Astrocyte (in vitro differentiated cells and primary cell): ENCODE measurements around the gene GLB1L. TPM values are rescaled to one million over a fixed set of nuclear protein-coding genes. Genes with fewer than 3 reads are reported as not detected.
A peak's percentile ranks its signal among the peaks of the same experiment; 100 is the strongest.

Experiments
- DNase-seq: peaks from one replicate; pipeline ENCODE4 v3.0.0-alpha.2; 2010; ENCODE audit warnings: low read depth
- FAIRE-seq: peaks from 2 replicates; lab custom pipeline; 2011; peaks lifted over from hg19 to GRCh38; lab: Jason Lieb, UNC
- H2AFZ ChIP-seq: 2 replicates; pipeline ENCODE4 v1.6.0; 2012; ENCODE audit warnings: low read depth, low read length, inconsistent platforms
- H3K27ac ChIP-seq: 2 replicates; pipeline ENCODE4 v1.5.1; 2011; ENCODE audit warnings: low read depth, low read length, inconsistent platforms
- H3K27me3 ChIP-seq: 2 replicates; pipeline ENCODE4 v1.6.0; 2011; ENCODE audit warnings: low read length, inconsistent platforms; ENCODE audit not compliant: insufficient read depth
- H3K36me3 ChIP-seq: 2 replicates; pipeline ENCODE4 v1.5.1; 2011; ENCODE audit warnings: low read length, inconsistent platforms; ENCODE audit not compliant: insufficient read depth
- H3K4me1 ChIP-seq: 2 replicates; pipeline ENCODE4 v1.5.1; 2011; ENCODE audit warnings: low read length, inconsistent platforms; ENCODE audit not compliant: insufficient read depth
- H3K4me2 ChIP-seq: 2 replicates; pipeline ENCODE4 v1.6.0; 2012; ENCODE audit warnings: low read length, inconsistent platforms
- H3K4me3 ChIP-seq: 2 replicates; pipeline ENCODE4 v1.5.1; 2011; ENCODE audit warnings: low read depth, mild to moderate bottlenecking, low read length, inconsistent platforms; ENCODE audit not compliant: insufficient read depth
- H3K79me2 ChIP-seq: 2 replicates; pipeline ENCODE4 v1.6.0; 2012; ENCODE audit warnings: mild to moderate bottlenecking, low read length, inconsistent platforms; ENCODE audit not compliant: insufficient read depth
- H3K9ac ChIP-seq: 2 replicates; pipeline ENCODE4 v1.6.0; 2012; ENCODE audit warnings: mild to moderate bottlenecking, low read length, inconsistent platforms
- H3K9me3 ChIP-seq: 2 replicates; pipeline ENCODE4 v1.5.1; 2012; ENCODE audit warnings: low read depth, mild to moderate bottlenecking, low read length, inconsistent platforms; ENCODE audit not compliant: insufficient read depth
- H4K20me1 ChIP-seq: 2 replicates; pipeline ENCODE4 v1.6.0; 2012; ENCODE audit warnings: low read length, inconsistent platforms; ENCODE audit not compliant: insufficient read depth
- H3K27ac Mint-ChIP-seq: one replicate; pipeline ENCODE4 v1.8.0; 2021; ENCODE audit warnings: mild to moderate bottlenecking, mixed read lengths; ENCODE audit not compliant: unreplicated experiment
- H3K27me3 Mint-ChIP-seq: one replicate; pipeline ENCODE4 v1.8.0; 2021; ENCODE audit warnings: low read depth, mixed read lengths; ENCODE audit not compliant: unreplicated experiment
- H3K36me3 Mint-ChIP-seq: one replicate; pipeline ENCODE4 v1.8.0; 2021; ENCODE audit warnings: low read depth, mixed read lengths; ENCODE audit not compliant: unreplicated experiment
- H3K4me1 Mint-ChIP-seq: one replicate; pipeline ENCODE4 v1.8.0; 2021; ENCODE audit warnings: low read depth, mixed read lengths; ENCODE audit not compliant: unreplicated experiment
- H3K4me3 Mint-ChIP-seq: one replicate; pipeline ENCODE4 v1.8.0; 2021; ENCODE audit warnings: mild to moderate bottlenecking, moderate library complexity, mixed read lengths; ENCODE audit not compliant: unreplicated experiment
- H3K9me3 Mint-ChIP-seq: one replicate; pipeline ENCODE4 v1.8.0; 2021; ENCODE audit warnings: mild to moderate bottlenecking, mixed read lengths; ENCODE audit not compliant: unreplicated experiment
- EZH2 ChIP-seq: IDR thresholded peaks from 2 replicates; pipeline ENCODE4 v1.6.1; 2012; ENCODE audit warnings: mild to moderate bottlenecking, low read length, inconsistent platforms; ENCODE audit not compliant: insufficient read depth
- total RNA-seq: library from RNA; stranded (reverse); gene quantifications from 2 replicates; pipeline ENCODE4 v1.2.1, GENCODE V29; 2021
- TF ChIP-seq, protein P1 (sequence below): IDR thresholded peaks from 2 replicates; pipeline ENCODE4 v1.5.1; 2011; ENCODE audit warnings: low read depth, mild to moderate bottlenecking, inconsistent platforms, low read length, moderate library complexity; ENCODE audit not compliant: insufficient read depth

GLB1L gene
- total RNA-seq, 1 donor from 2014 or later: 2.7 TPM

GRCh38 chr2:219220652-219221402, 24.4 kb downstream of the GLB1L start:
- FAIRE-seq: no peak
- Histone ChIP-seq H4K20me1 (peaks cover 14% of the 10 kb centered on the region), H3K4me1 (peaks cover 23% of the 10 kb centered on the region), H3K4me3 (no peak overlapping the region), H3K9ac (no peak overlapping the region), H3K79me2 (peaks cover 8% of the 10 kb centered on the region), H3K9me3 (no peaks in the 10 kb centered on the region), H3K36me3 (peaks cover 22% of the 10 kb centered on the region), H3K27me3 (no peaks in the 10 kb centered on the region), H3K4me2 (no peak overlapping the region), H3K27ac (no peak overlapping the region), H2AFZ (no peak overlapping the region)
- H3K27ac Mint-ChIP-seq: no peak overlapping the region
- no peak overlapping the region for H3K4me3 Mint-ChIP-seq
- no peaks in the 10 kb centered on the region for H3K27me3 Mint-ChIP-seq
- H3K36me3 Mint-ChIP-seq: peaks cover 30% of the 10 kb centered on the region
- TF ChIP-seq, protein P1, sequence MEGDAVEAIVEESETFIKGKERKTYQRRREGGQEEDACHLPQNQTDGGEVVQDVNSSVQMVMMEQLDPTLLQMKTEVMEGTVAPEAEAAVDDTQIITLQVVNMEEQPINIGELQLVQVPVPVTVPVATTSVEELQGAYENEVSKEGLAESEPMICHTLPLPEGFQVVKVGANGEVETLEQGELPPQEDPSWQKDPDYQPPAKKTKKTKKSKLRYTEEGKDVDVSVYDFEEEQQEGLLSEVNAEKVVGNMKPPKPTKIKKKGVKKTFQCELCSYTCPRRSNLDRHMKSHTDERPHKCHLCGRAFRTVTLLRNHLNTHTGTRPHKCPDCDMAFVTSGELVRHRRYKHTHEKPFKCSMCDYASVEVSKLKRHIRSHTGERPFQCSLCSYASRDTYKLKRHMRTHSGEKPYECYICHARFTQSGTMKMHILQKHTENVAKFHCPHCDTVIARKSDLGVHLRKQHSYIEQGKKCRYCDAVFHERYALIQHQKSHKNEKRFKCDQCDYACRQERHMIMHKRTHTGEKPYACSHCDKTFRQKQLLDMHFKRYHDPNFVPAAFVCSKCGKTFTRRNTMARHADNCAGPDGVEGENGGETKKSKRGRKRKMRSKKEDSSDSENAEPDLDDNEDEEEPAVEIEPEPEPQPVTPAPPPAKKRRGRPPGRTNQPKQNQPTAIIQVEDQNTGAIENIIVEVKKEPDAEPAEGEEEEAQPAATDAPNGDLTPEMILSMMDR: no peak
- TF ChIP-seq EZH2: no peak
- no peak for DNase-seq
- H3K4me1 Mint-ChIP-seq: peaks cover 6% of the 10 kb centered on the region
- no peaks in the 10 kb centered on the region for H3K9me3 Mint-ChIP-seq

GRCh38 chr2:219219784-219220532, 25.3 kb downstream of the GLB1L start:
- Histone ChIP-seq H3K27me3 (no peaks in the 10 kb centered on the region), H4K20me1 (peaks cover 14% of the 10 kb centered on the region), H3K4me3 (no peak overlapping the region), H2AFZ (no peak overlapping the region), H3K4me1 (peaks cover 23% of the 10 kb centered on the region), H3K9ac (peak overlapping the region; percentile 73), H3K79me2 (peaks cover 8% of the 10 kb centered on the region), H3K27ac (no peak overlapping the region), H3K4me2 (peak overlapping the region; percentile 87), H3K9me3 (no peaks in the 10 kb centered on the region), H3K36me3 (peaks cover 16% of the 10 kb centered on the region)
- TF ChIP-seq, protein P1: no peak
- H3K27me3 Mint-ChIP-seq: no peaks in the 10 kb centered on the region
- FAIRE-seq: no peak
- no peaks in the 10 kb centered on the region for H3K9me3 Mint-ChIP-seq
- H3K36me3 Mint-ChIP-seq: peaks cover 29% of the 10 kb centered on the region
- peaks cover 6% of the 10 kb centered on the region for H3K4me1 Mint-ChIP-seq
- no peak for DNase-seq
- H3K4me3 Mint-ChIP-seq: no peak overlapping the region
- no peak overlapping the region for H3K27ac Mint-ChIP-seq
